Measurements from ENCODE around the gene HPSE. TPM values are rescaled to one million over a fixed set of nuclear protein-coding genes. Genes with fewer than 3 reads are reported as not detected.

The HPSE gene
- total RNA-seq (2014; rRNA removed; shearing (Covaris generic)), result 1.3 and 2.3 TPM in 2 replicates

- peak; percentile 63 for DNase-seq (ENCODE audit: low spot score)
Observed at GRCh38 chr4:83334425-83335241, at the start of gene HPSE. Gene HPSE, minus strand, starts transcription at chr4:83334848. Its CDS starts 66 bp downstream, at chr4:83334782.

- no peak for DNase-seq (ENCODE audit: low spot score)
Observed at GRCh38 chr4:83382850-83383249, 48.2 kb upstream of the HPSE start.

GRCh38 chr4:83381173-83381572, 46.5 kb upstream of the HPSE start:
- DNase-seq (ENCODE audit: low spot score), result no peak

- no peak for DNase-seq (ENCODE audit: low spot score)
Observed at GRCh38 chr4:83378419-83378818, 43.8 kb upstream of the HPSE start.

- no peak for DNase-seq (ENCODE audit: low spot score)
Observed at GRCh38 chr4:83372931-83373330, 38.3 kb upstream of the HPSE start.

- no peak for DNase-seq (ENCODE audit: low spot score)
Observed at GRCh38 chr4:83371936-83372335, 37.3 kb upstream of the HPSE start.

GRCh38 chr4:83371235-83371634, 36.6 kb upstream of the HPSE start:
- no peak for DNase-seq (ENCODE audit: low spot score)

GRCh38 chr4:83370640-83370906, 35.9 kb upstream of the HPSE start:
- no peak for DNase-seq (ENCODE audit: low spot score)

- DNase-seq (ENCODE audit: low spot score), result no peak
Observed at GRCh38 chr4:83369831-83370639, 35.4 kb upstream of the HPSE start.

GRCh38 chr4:83364312-83364711, 29.7 kb upstream of the HPSE start:
- no peak for DNase-seq (ENCODE audit: low spot score)

- DNase-seq (ENCODE audit: low spot score), result peak; percentile 28
Observed at GRCh38 chr4:83362492-83363329, 28.1 kb upstream of the HPSE start.

- DNase-seq (ENCODE audit: low spot score), result no peak
Observed at GRCh38 chr4:83361416-83362103, 26.9 kb upstream of the HPSE start.

GRCh38 chr4:83360018-83360417, 25.4 kb upstream of the HPSE start:
- no peak for DNase-seq (ENCODE audit: low spot score)

- DNase-seq (ENCODE audit: low spot score), result peak; percentile 69
Observed at GRCh38 chr4:83358410-83358809, 23.8 kb upstream of the HPSE start.

- peak; percentile 87 for DNase-seq (ENCODE audit: low spot score)
Observed at GRCh38 chr4:83356899-83357661, 22.4 kb upstream of the HPSE start.

GRCh38 chr4:83353516-83353915, 18.9 kb upstream of the HPSE start:
- DNase-seq (ENCODE audit: low spot score), result no peak

GRCh38 chr4:83348074-83348473, 13.4 kb upstream of the HPSE start:
- DNase-seq (ENCODE audit: low spot score), result no peak

- no peak for DNase-seq (ENCODE audit: low spot score)
Observed at GRCh38 chr4:83342476-83342875, 7.8 kb upstream of the HPSE start.

- no peak for DNase-seq (ENCODE audit: low spot score)
Observed at GRCh38 chr4:83340692-83341343, 6.2 kb upstream of the HPSE start.

GRCh38 chr4:83339573-83339972, 4.9 kb upstream of the HPSE start:
- no peak for DNase-seq (ENCODE audit: low spot score)

All from A172 (cell line).